GM19452 (cell line): Measurements from ENCODE around the gene KCNH8.

Experiments used
- ATAC-seq: cut with Tn5 transposase; IDR thresholded peaks from one replicate; pipeline ENCODE4 v1.9.1; 2021; ENCODE audit not compliant: unreplicated experiment

Gene KCNH8

DNA sequence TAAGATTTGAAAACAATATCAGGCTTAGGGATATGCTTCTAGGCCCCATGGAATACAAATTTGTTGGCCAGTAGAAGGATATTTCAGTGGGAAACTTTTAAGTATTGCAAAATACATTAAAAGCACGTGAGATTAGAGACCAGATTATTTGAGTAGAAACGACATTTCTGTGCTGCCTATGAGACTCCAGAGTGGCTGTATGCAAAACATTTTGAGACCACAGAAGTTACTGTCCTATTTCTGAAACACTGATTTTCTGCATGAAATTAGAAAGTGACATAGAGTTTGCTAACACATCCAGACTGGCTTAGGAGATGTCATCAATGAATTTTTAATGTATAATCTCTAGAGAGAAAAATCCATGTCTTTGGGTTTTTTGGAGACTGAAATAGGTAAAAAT is 99.8 kb downstream of the KCNH8 start:
- ATAC-seq = no peak

DNA sequence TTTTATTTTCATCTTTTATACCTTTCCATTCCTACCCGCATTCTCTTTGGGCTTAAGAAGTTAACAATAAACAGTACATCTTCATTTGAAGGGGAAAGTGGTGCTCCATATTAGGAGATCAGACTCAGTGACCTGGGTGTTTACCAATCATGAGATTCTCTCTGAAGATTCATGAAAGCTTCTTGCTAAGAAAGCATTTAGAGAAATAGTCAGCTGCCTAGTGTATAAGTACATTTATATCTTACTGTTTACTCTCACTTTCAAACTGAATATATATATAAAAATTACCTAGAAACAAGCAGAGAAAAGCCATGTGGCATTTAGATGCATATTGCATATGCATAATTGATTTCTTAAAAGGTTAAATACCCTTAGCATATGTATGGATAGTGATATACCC is 100.5 kb downstream of the KCNH8 start:
- ATAC-seq = no peak

DNA sequence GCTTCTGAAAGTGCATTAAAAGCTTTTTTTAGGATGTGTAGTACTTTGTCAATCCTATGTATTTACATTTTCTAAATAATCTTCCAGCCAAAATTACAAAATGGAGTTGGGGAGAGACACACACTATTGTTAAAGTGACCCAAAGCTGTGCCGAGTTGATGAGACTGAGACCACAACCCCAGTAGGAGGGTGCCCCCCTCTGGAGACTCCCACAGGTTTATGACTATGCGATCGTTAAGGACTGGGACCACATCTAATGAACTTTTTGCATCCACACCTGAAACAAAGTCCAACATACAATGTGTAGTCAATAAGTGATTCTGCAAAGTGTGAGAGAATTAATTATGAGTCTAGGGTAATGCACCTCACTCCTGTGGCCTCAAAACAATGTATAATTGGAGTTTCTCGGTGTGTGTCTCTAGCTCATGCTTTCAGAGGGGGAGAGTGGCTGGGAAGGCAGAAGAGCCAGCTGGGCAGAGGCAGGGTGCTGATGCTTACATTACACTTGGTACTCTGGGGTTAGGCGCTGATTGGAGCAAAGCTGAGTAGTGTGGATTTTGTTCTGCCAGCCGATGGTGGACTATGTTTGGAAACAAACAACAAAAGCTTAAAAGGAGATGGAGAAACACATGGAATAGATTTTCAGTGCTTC is 102.8 kb downstream of the KCNH8 start:
- no peak for ATAC-seq

DNA sequence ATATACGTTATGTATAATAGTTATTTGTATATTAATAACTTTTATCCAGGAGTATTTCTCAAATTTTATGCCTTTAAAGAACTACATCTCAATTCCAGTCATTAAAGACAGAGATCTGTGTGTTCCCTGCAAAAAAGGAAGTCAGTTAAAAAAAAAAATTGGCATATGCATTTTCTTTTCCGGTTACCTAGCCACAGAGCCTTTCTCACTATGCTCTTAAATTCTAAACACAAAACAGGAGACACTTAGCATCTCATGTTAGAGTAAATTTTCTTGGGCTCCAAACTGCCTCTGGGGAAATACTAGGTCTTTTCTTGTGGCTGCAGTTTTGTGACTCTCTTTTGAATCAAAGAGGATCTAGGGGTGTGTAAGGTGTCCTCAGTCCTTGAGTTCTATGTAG is 105.9 kb downstream of the KCNH8 start:
- ATAC-seq = no peak

DNA sequence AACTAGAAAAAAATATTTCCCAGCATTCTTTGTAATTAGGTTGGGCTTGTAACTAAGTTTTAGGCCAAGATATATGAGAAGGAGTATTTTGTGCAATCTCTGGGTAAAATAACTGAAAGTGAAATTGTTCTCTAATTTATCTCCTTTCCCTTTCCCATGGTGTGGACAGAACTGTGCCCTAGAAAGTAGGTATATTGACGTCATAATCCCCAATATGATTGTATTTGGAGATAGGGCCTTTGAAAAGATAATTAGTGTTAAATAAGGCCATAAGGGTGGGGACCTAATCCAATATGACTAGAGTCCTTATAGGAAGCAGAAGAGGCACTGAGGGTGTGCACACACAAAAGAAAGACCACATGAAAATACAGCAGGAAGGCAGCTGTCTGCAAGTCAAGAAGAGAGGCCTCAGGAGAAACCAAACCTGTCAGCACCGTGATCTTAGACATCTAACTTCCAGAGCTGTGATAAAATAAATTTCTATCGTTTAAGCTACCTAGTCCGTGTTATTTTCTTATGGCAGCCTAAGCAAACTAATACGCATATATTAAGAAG is 106.6 kb downstream of the KCNH8 start:
- no peak for ATAC-seq

- ATAC-seq = no peak
These were observed 108.0 kb downstream of the KCNH8 start for GRCh38 chr3:19256313-19256712.

DNA sequence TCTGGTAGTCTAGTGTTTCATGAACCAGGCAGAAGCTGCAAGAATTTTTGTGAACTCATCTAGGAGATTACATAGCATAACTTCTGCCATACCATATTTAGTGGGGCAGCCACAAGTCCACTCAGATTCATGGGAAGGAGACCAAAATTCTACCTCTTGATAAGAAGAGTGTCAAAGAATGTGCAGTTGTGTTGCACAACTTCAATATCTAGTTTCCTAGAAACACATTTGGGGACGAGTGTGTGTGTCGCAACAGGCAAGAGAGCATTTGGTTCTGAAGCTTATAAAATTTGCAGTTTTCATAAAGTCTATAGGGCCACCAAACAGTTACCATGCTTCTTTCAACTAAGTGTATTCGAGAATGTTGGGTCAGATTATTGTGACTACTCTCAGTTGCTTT is 115.3 kb downstream of the KCNH8 start:
- no peak for ATAC-seq

- no peak for ATAC-seq
These were observed 116.1 kb downstream of the KCNH8 start for GRCh38 chr3:19264424-19264823.

- ATAC-seq = no peak
These were observed 118.7 kb downstream of the KCNH8 start for GRCh38 chr3:19267040-19267439.

GRCh38 chr3:19270481-19270880 is 122.2 kb downstream of the KCNH8 start:
- no peak for ATAC-seq

GRCh38 chr3:19272296-19272695 is 124.0 kb downstream of the KCNH8 start:
- no peak for ATAC-seq

GRCh38 chr3:19273091-19273490 is 124.8 kb downstream of the KCNH8 start:
- no peak for ATAC-seq

DNA sequence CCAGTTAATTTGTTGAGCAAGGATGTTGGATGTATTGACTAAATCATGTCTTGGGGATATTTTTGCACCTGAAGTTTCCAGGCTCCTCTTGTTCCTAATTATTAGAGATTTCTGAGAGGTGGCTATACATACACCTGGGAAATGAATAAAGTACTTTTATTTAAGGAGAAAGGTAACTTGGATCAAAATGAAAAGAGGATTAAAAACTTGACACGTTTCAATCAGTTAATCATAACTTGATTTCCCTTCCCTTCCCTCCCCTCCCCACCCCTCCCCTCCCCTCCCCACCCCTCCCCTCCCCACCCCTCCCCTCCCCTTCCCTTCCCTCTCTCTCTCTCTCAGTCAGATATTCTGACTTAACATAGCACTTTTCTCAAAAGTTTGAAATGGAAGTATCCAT is 126.3 kb downstream of the KCNH8 start:
- no peak for ATAC-seq

- no peak for ATAC-seq
These were observed 136.7 kb downstream of the KCNH8 start for GRCh38 chr3:19284974-19285373.

DNA sequence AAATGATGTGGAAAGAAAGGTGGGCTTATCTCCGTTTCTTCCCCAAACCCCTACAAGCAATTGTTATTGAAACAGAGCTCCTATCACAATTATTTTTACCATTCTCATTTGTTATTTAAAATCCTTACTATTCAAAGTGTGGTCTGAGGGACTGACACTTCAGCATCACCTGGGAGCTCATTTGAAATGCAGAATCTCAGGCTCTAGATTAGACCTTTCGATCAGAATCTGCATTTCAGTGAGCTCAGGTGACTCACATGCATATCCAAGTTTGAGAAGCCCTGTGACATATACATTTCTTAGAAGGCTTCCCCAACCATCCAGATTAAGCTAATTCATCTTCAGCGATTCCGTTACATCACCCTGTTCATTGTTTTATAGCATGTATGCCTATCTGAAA is 145.0 kb downstream of the KCNH8 start:
- no peak for ATAC-seq

GRCh38 chr3:19295208-19295607 is 146.9 kb downstream of the KCNH8 start:
- ATAC-seq = no peak

DNA sequence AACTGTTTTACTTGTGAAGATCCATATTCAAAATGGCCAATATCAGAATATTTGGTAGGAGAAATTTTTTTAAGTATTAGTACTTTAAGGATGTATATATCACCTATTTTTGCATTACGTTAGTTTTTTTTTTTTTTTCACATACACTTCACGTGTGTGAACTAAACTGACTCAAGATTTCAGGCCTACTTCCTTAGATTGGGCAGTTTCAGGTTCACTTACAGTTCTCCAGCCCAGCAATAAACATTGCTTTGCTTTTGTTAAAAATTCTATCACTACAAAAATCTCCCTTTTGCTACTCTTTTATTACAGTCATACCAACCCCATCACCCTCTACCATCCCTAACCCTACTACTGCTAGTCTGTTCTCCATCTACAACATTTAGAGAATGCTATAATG is 183.6 kb downstream of the KCNH8 start:
- no peak for ATAC-seq

GRCh38 chr3:19334120-19334519 is 185.8 kb downstream of the KCNH8 start:
- ATAC-seq = no peak

DNA sequence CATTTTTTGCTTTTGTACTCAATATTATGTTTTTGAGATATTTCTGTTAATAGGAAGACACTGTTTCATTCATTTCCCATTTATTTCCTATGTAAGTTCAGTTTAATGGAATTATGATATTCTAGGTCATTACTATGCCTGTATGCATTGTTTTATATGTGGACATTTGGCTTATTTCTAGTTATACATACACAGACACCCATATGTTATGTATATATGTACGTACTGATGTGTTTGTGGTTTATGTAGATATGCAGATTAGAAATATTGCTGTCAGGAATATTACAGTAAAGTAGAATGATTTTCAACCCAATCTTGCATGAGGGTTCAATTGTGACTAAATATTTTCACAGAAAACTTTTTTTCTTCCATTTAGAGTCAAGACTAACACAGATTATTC is 190.5 kb downstream of the KCNH8 start:
- ATAC-seq = no peak

DNA sequence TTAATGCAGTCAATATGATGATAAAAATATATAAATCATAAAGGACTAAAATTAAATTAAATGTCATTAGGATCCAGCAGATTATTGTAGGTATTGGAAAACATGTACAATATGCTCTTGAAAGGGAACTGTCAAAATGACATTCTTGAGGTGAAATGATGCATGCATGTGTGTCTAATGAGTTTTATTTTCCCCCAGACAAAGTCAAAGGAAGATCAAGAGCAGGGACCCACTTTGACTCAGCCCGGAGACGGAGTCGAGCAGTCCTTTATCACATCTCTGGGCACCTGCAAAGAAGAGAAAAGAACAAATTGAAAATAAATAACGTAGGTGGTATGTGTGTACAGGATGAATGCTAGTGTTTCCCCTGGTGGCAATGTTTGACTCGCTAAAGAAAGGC is 194.1 kb downstream of the KCNH8 start:
- ATAC-seq = no peak

GRCh38 chr3:19346759-19347158 is 198.4 kb downstream of the KCNH8 start:
- no peak for ATAC-seq

DNA sequence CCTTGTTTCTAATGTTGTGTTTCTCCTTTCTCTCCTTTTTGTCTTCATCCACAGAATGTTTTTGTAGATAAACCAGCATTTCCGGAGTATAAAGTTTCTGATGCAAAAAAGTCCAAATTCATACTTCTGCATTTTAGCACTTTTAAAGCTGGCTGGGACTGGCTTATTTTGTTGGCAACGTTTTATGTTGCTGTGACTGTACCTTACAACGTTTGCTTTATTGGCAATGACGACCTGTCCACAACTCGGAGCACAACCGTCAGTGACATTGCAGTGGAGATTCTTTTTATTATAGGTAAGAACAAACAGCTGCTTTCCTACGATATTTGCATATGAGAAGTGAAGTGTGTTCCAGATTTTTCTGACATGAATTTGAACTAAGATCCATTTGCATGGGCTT is 199.4 kb downstream of the KCNH8 start:
- no peak for ATAC-seq

GRCh38 chr3:19348500-19348899 is 200.2 kb downstream of the KCNH8 start:
- no peak for ATAC-seq
